K562 (cell line): ENCODE measurements around the gene CYTH1.

Experiments used
- CXXC5 ChIP-seq: fragments of 250-450 bp; sonication (Bioruptor Pico); IDR thresholded peaks from 2 replicates; pipeline ENCODE4 v1.8.0; 2022; ENCODE audit warnings: inconsistent platforms, mild to moderate bottlenecking, moderate library complexity
- ZNF561 ChIP-seq: fragments of 450-650 bp; formaldehyde crosslinking; conservative IDR thresholded peaks from 2 replicates; pipeline ENCODE4 v1.4.0; 2020; ENCODE audit warnings: mild to moderate bottlenecking, moderate library complexity

DNA sequence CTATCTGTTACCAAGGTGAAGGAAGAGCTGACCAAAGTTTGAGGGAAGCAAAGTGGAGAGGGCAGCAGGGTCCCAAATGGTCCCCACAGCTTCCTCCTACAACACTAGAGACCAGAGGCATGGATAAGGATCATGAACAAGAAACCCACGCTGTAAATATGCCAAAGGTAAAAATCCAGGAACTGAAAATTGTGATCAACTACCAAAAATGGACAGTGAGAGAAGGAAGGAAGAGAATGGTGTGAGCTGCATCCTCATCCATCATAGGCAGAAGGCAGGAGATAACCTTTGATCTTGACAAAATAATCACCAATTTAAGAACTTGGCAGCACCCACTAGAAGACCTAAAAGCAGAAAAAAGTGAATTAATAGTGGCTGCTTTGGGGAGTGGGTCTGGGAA, 66.2 kb downstream of the CYTH1 start:
- no peak for TF ChIP-seq ZNF561 (CRISPR knock-in tag)
- TF ChIP-seq CXXC5 (CRISPR knock-in tag), result no peak
